ENCODE results near the gene ENTREP1.

GRCh38 chr9:69379270-69379982 is 54.4 kb downstream of the ENTREP1 start:
- TF ChIP-seq, protein P1, sequence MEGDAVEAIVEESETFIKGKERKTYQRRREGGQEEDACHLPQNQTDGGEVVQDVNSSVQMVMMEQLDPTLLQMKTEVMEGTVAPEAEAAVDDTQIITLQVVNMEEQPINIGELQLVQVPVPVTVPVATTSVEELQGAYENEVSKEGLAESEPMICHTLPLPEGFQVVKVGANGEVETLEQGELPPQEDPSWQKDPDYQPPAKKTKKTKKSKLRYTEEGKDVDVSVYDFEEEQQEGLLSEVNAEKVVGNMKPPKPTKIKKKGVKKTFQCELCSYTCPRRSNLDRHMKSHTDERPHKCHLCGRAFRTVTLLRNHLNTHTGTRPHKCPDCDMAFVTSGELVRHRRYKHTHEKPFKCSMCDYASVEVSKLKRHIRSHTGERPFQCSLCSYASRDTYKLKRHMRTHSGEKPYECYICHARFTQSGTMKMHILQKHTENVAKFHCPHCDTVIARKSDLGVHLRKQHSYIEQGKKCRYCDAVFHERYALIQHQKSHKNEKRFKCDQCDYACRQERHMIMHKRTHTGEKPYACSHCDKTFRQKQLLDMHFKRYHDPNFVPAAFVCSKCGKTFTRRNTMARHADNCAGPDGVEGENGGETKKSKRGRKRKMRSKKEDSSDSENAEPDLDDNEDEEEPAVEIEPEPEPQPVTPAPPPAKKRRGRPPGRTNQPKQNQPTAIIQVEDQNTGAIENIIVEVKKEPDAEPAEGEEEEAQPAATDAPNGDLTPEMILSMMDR (conservative IDR thresholded peaks at IDR 0.05; ENCODE audit: low read depth, low read length) = no peak
- TF ChIP-seq NFE2L2 (IDR thresholded peaks at IDR 0.05; ENCODE audit: low read depth, low read length) (no peak), POLR2A (IDR thresholded peaks at IDR 0.05; ENCODE audit: low read depth, low read length) (no peak)

All from IMR-90 (cell line).